Jurkat, Clone E6-1 (cell line): ENCODE results near the gene TBC1D14.
A peak's percentile ranks its signal among the peaks of the same experiment; 100 is the strongest.

Experiments
- DNase-seq: peaks from one replicate; pipeline ENCODE4 v3.0.0-alpha.2; 2011; ENCODE audit warnings: low read depth, low spot score
- H3K4me3 ChIP-seq: 2 replicates; pipeline ENCODE4 v1.5.1; 2011; ENCODE audit warnings: mild to moderate bottlenecking, low read length, control low read depth, moderate library complexity

The TBC1D14 gene

GRCh38 chr4:6942238-6942800 is 32.7 kb downstream of the TBC1D14 start:
- no peak overlapping the region for H3K4me3 ChIP-seq
- DNase-seq: peak; percentile 61

GRCh38 chr4:6943012-6943884 is 33.6 kb downstream of the TBC1D14 start:
- no peak for DNase-seq
- H3K4me3 ChIP-seq: no peak overlapping the region

GRCh38 chr4:6943885-6944225 is 34.2 kb downstream of the TBC1D14 start:
- H3K4me3 ChIP-seq: no peak overlapping the region

GRCh38 chr4:6944301-6945051 is 34.9 kb downstream of the TBC1D14 start:
- DNase-seq: no peak
- no peak overlapping the region for H3K4me3 ChIP-seq

More at GRCh38 chr4:6943885-6944225, 34.2 kb downstream of the TBC1D14 start:
- DNase-seq: no peak

GRCh38 chr4:6945052-6945409 is 35.4 kb downstream of the TBC1D14 start:
- DNase-seq: no peak
- no peak overlapping the region for H3K4me3 ChIP-seq

GRCh38 chr4:6946497-6946896 is 36.9 kb downstream of the TBC1D14 start:
- DNase-seq: no peak

GRCh38 chr4:6948134-6948460 is 38.5 kb downstream of the TBC1D14 start:
- no peak for DNase-seq
- no peak overlapping the region for H3K4me3 ChIP-seq

More at GRCh38 chr4:6946497-6946896, 36.9 kb downstream of the TBC1D14 start:
- no peak overlapping the region for H3K4me3 ChIP-seq

GRCh38 chr4:6951880-6952381 is 42.3 kb downstream of the TBC1D14 start:
- no peak overlapping the region for H3K4me3 ChIP-seq
- DNase-seq: peak; percentile 20

- no peak for DNase-seq
- no peak overlapping the region for H3K4me3 ChIP-seq
Observed at GRCh38 chr4:6953751-6954380, 44.2 kb downstream of the TBC1D14 start.

- no peak overlapping the region for H3K4me3 ChIP-seq
- DNase-seq: no peak
Observed at GRCh38 chr4:6955261-6955911, 45.8 kb downstream of the TBC1D14 start.

GRCh38 chr4:6956087-6956433 is 46.4 kb downstream of the TBC1D14 start:
- DNase-seq: no peak
- H3K4me3 ChIP-seq: no peak overlapping the region

- no peak for DNase-seq
- no peak overlapping the region for H3K4me3 ChIP-seq
Observed at GRCh38 chr4:6956434-6957147, 47.0 kb downstream of the TBC1D14 start.

- H3K4me3 ChIP-seq: no peak overlapping the region
- DNase-seq: no peak
Observed at GRCh38 chr4:6957148-6957520, 47.5 kb downstream of the TBC1D14 start.

- no peak for DNase-seq
- no peak overlapping the region for H3K4me3 ChIP-seq
Observed at GRCh38 chr4:6957994-6958393, 48.4 kb downstream of the TBC1D14 start.

- no peak overlapping the region for H3K4me3 ChIP-seq
- no peak for DNase-seq
Observed at GRCh38 chr4:6959261-6959660, 49.6 kb downstream of the TBC1D14 start.

- no peak overlapping the region for H3K4me3 ChIP-seq
- no peak for DNase-seq
Observed at GRCh38 chr4:6960154-6960553, 50.5 kb downstream of the TBC1D14 start.

GRCh38 chr4:6960628-6961412 is 51.2 kb downstream of the TBC1D14 start:
- H3K4me3 ChIP-seq: no peak overlapping the region
- DNase-seq: no peak
